Measurements from ENCODE around the gene CCDC74B.
"Not testable (repeated sequence)": the region's sequence is repeated elsewhere in the genome, so short reads cannot be mapped to it uniquely, and the experiment has no call there.

The CCDC74B gene

GRCh38 chr2:130169896-130170295, 25.0 kb upstream of the CCDC74B start:
- H3K4me3 ChIP-seq (ENCODE audit: low read length) = no peak overlapping the region
- DNase-seq (ENCODE audit: low read depth) = no peak
- no peak for TF ChIP-seq CTCF (conservative IDR thresholded peaks at IDR 0.05; ENCODE audit: low read depth, low read length)

GRCh38 chr2:130169163-130169562, 24.3 kb upstream of the CCDC74B start:
- DNase-seq (ENCODE audit: low read depth); H3K4me3 ChIP-seq (ENCODE audit: low read length): not testable (repeated sequence)

GRCh38 chr2:130166611-130167010, 21.7 kb upstream of the CCDC74B start:
- H3K4me3 ChIP-seq (ENCODE audit: low read length); DNase-seq (ENCODE audit: low read depth): not testable (repeated sequence)

GRCh38 chr2:130165293-130166016, 20.5 kb upstream of the CCDC74B start:
- TF ChIP-seq CTCF (conservative IDR thresholded peaks at IDR 0.05; ENCODE audit: low read depth, low read length) = no peak

GRCh38 chr2:130162968-130163367, 18.1 kb upstream of the CCDC74B start:
- no peak for DNase-seq (ENCODE audit: low read depth)
- no peak overlapping the region for H3K4me3 ChIP-seq (ENCODE audit: low read length)
- TF ChIP-seq CTCF (conservative IDR thresholded peaks at IDR 0.05; ENCODE audit: low read depth, low read length) = no peak

More at GRCh38 chr2:130165293-130166016, 20.5 kb upstream of the CCDC74B start:
- H3K4me3 ChIP-seq (ENCODE audit: low read length) = no peak overlapping the region
- DNase-seq (ENCODE audit: low read depth) = no peak

- not testable (repeated sequence) for DNase-seq (ENCODE audit: low read depth); H3K4me3 ChIP-seq (ENCODE audit: low read length)
These were observed 17.6 kb upstream of the CCDC74B start for GRCh38 chr2:130162486-130162885.

- not testable (repeated sequence) for DNase-seq (ENCODE audit: low read depth); H3K4me3 ChIP-seq (ENCODE audit: low read length)
- peak; percentile 3 for TF ChIP-seq CTCF (conservative IDR thresholded peaks at IDR 0.05; ENCODE audit: low read depth, low read length)
These were observed 16.2 kb upstream of the CCDC74B start for GRCh38 chr2:130160838-130161705.

- TF ChIP-seq CTCF (conservative IDR thresholded peaks at IDR 0.05; ENCODE audit: low read depth, low read length) = no peak
- H3K4me3 ChIP-seq (ENCODE audit: low read length) = no peak overlapping the region
- DNase-seq (ENCODE audit: low read depth) = no peak
These were observed 15.2 kb upstream of the CCDC74B start for GRCh38 chr2:130160131-130160530.

- not testable (repeated sequence) for H3K4me3 ChIP-seq (ENCODE audit: low read length); DNase-seq (ENCODE audit: low read depth)
These were observed 14.5 kb upstream of the CCDC74B start for GRCh38 chr2:130159376-130159775.

All from retinal pigment epithelial cell (primary cell).